Measurements from ENCODE around the gene TAS2R42.

GRCh38 chr12:11150832-11151231, 35.9 kb downstream of the TAS2R42 start:
- TF ChIP-seq CTCF (IDR thresholded peaks at IDR 0.05) (no peak), POLR2A (IDR thresholded peaks at IDR 0.05) (no peak), POLR2AphosphoS5 (IDR thresholded peaks at IDR 0.05) (no peak), EP300 (IDR thresholded peaks at IDR 0.05) (no peak)

Measured in suprapubic skin (tissue), 4 donors.